ENCODE results near the gene COX14. TPM values are rescaled to one million over a fixed set of nuclear protein-coding genes. Genes with fewer than 3 reads are reported as not detected.

The COX14 gene
- total RNA-seq, 1 experiment from 2014 or later, result 74.5 TPM

DNA sequence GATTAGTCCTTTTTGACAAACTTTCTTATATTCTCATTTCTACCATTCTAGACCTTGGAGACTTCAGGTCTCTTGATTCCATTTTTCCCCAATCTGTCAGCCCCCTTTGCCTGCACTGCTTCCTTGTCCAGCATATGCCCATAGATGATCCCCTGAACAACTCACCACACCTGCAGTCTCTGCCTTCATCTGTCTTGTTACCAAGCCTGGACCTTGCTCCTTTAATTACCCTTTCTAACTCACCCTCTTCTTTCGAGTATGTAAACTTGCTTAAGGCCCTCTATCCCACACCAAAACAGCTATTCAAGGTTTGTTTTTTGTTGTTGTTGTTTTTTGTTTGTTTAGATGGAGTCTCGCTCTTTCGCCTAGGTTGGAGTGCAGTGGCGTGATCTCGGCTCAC is 9.6 kb downstream of the COX14 start:
- in situ Hi-C loops (cut with HindIII; ENCODE audit: low pct_unique_long_range_greater_than_20kb, low sequenced_read_pairs) (no loop called here), intact Hi-C loops (cut with micrococcal nuclease; ENCODE audit: unreplicated experiment) (no loop called here)
- BruUV-seq (replicated peaks), result no TSS peak
- Histone ChIP-seq H3K27ac (ENCODE audit: low read length) (no peak overlapping the region), H3K9me3 (ENCODE audit: control insufficient read depth, insufficient read depth, low read depth, low read length) (no peaks in the 10 kb centered on the region), H3K4me3 (ENCODE audit: low read depth in 2 of 2, low read length in 2 of 2) (no peak overlapping the region), H3K27me3 (ENCODE audit: control insufficient read depth, insufficient read depth, low read length) (no peaks in the 10 kb centered on the region), H3K36me3 (ENCODE audit: control insufficient read depth, insufficient read depth, low read length) (no peaks in the 10 kb centered on the region; the same call in 1 of the 2 replicates), H3K4me1 (ENCODE audit: control insufficient read depth, insufficient read depth, low read length) (no peaks in the 10 kb centered on the region)
- no peak for DNase-seq (ENCODE audit: low read depth, low spot score)
- CTCF ChIA-PET, result no interaction called here
- ATAC-seq, result no peak
- POLR2A ChIA-PET, result no interaction called here
- TF ChIP-seq POLR2AphosphoS5 (IDR thresholded peaks at IDR 0.05; ENCODE audit: low read depth, low read length) (no peak), TCF7L2 (IDR thresholded peaks at IDR 0.05; ENCODE audit: low read depth, low read length) (no peak), SIN3A (IDR thresholded peaks at IDR 0.05; ENCODE audit: borderline replicate concordance, insufficient read depth, low read depth, low read length) (no peak)
- TF ChIP-seq, protein P1, sequence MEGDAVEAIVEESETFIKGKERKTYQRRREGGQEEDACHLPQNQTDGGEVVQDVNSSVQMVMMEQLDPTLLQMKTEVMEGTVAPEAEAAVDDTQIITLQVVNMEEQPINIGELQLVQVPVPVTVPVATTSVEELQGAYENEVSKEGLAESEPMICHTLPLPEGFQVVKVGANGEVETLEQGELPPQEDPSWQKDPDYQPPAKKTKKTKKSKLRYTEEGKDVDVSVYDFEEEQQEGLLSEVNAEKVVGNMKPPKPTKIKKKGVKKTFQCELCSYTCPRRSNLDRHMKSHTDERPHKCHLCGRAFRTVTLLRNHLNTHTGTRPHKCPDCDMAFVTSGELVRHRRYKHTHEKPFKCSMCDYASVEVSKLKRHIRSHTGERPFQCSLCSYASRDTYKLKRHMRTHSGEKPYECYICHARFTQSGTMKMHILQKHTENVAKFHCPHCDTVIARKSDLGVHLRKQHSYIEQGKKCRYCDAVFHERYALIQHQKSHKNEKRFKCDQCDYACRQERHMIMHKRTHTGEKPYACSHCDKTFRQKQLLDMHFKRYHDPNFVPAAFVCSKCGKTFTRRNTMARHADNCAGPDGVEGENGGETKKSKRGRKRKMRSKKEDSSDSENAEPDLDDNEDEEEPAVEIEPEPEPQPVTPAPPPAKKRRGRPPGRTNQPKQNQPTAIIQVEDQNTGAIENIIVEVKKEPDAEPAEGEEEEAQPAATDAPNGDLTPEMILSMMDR (IDR thresholded peaks at IDR 0.05), result no peak
- TF ChIP-seq, protein P2, sequence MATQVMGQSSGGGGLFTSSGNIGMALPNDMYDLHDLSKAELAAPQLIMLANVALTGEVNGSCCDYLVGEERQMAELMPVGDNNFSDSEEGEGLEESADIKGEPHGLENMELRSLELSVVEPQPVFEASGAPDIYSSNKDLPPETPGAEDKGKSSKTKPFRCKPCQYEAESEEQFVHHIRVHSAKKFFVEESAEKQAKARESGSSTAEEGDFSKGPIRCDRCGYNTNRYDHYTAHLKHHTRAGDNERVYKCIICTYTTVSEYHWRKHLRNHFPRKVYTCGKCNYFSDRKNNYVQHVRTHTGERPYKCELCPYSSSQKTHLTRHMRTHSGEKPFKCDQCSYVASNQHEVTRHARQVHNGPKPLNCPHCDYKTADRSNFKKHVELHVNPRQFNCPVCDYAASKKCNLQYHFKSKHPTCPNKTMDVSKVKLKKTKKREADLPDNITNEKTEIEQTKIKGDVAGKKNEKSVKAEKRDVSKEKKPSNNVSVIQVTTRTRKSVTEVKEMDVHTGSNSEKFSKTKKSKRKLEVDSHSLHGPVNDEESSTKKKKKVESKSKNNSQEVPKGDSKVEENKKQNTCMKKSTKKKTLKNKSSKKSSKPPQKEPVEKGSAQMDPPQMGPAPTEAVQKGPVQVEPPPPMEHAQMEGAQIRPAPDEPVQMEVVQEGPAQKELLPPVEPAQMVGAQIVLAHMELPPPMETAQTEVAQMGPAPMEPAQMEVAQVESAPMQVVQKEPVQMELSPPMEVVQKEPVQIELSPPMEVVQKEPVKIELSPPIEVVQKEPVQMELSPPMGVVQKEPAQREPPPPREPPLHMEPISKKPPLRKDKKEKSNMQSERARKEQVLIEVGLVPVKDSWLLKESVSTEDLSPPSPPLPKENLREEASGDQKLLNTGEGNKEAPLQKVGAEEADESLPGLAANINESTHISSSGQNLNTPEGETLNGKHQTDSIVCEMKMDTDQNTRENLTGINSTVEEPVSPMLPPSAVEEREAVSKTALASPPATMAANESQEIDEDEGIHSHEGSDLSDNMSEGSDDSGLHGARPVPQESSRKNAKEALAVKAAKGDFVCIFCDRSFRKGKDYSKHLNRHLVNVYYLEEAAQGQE (IDR thresholded peaks at IDR 0.05; ENCODE audit: insufficient read depth in 1 of 2, low read depth in 2 of 2, low read length in 1 of 2), result no peak

DNA sequence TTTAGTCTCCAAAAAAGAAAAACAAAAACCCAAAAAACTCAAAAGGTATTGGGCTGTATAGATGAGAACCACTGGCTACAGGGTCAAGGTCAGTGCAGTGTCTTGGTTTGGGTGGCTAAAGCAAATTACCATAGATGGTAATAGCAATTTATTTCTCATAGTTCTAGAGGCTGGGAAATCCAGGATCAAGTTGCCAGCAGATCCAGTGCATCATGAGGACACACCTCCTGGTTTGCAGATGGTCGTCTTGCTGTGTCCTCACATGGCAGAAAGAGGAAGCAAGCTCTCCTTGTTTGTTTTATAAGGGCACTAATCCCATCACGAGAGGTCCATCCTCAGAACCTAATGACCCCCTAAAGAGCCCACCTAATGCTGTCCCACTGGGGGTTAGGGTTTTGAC is 11.2 kb downstream of the COX14 start:
- no peak for DNase-seq (ENCODE audit: low read depth, low spot score)
- H3K27me3 ChIP-seq (ENCODE audit: control insufficient read depth, insufficient read depth, low read length), result no peaks in the 10 kb centered on the region
- H3K27ac ChIP-seq (ENCODE audit: low read length), result no peak overlapping the region
- intact Hi-C loops (cut with micrococcal nuclease; ENCODE audit: unreplicated experiment) (no loop called here), in situ Hi-C loops (cut with HindIII; ENCODE audit: low pct_unique_long_range_greater_than_20kb, low sequenced_read_pairs) (no loop called here)
- H3K9me3 ChIP-seq (ENCODE audit: control insufficient read depth, insufficient read depth, low read depth, low read length), result no peaks in the 10 kb centered on the region
- H3K4me3 ChIP-seq (ENCODE audit: low read depth in 2 of 2, low read length in 2 of 2), result no peak overlapping the region
- no peak for ATAC-seq
- H3K36me3 ChIP-seq (ENCODE audit: control insufficient read depth, insufficient read depth, low read length), result no peaks in the 10 kb centered on the region; the same call in 1 of the 2 replicates
- TF ChIP-seq, protein P1 (IDR thresholded peaks at IDR 0.05), result no peak
- TF ChIP-seq TCF7L2 (IDR thresholded peaks at IDR 0.05; ENCODE audit: low read depth, low read length) (no peak), POLR2AphosphoS5 (IDR thresholded peaks at IDR 0.05; ENCODE audit: low read depth, low read length) (no peak), SIN3A (IDR thresholded peaks at IDR 0.05; ENCODE audit: borderline replicate concordance, insufficient read depth, low read depth, low read length) (no peak)
- TF ChIP-seq, protein P2 (IDR thresholded peaks at IDR 0.05; ENCODE audit: insufficient read depth in 1 of 2, low read depth in 2 of 2, low read length in 1 of 2), result no peak
- BruUV-seq (replicated peaks), result no TSS peak
- ChIA-PET POLR2A (interaction anchor here (0.6 kb wide), 1 partner anchor 20 kb away, joined by 5 read pairs; no protein-coding TSS in a partner anchor), CTCF (no interaction called here)
- no peaks in the 10 kb centered on the region for H3K4me1 ChIP-seq (ENCODE audit: control insufficient read depth, insufficient read depth, low read length)
